Thymus (tissue), 11 donors: ENCODE results near the gene MDK. TPM values are rescaled to one million over a fixed set of nuclear protein-coding genes. Genes with fewer than 3 reads are reported as not detected.

Source experiments
- DNase-seq, 9 donors: peaks; one replicate each; pipeline ENCODE4 v3.0.0-alpha.2; 2013; ENCODE audit warnings: low spot score in 9 of 9, low read depth in 6 of 9, missing footprints in 1 of 9
- H3K27ac ChIP-seq, 2 donors: one replicate each; pipeline ENCODE4 v1.5.1; 2013; ENCODE audit warnings: control low read depth in 1 of 2, low read depth in 1 of 2, low read length in 1 of 2, mild to moderate bottlenecking in 1 of 2, moderate library complexity in 1 of 2
- H3K27me3 ChIP-seq, 2 donors: one replicate each; pipeline ENCODE4 v1.5.1; 2013; ENCODE audit warnings: low read length in 1 of 2; ENCODE audit not compliant: control insufficient read depth in 2 of 2, insufficient read depth in 1 of 2
- H3K36me3 ChIP-seq, 2 donors: one replicate each; pipeline ENCODE4 v1.5.1; 2013; ENCODE audit warnings: low read length in 1 of 2, mild to moderate bottlenecking in 1 of 2, moderate library complexity in 1 of 2; ENCODE audit not compliant: control insufficient read depth in 2 of 2, insufficient read depth in 2 of 2
- H3K4me1 ChIP-seq, 2 donors: one replicate each; pipeline ENCODE4 v1.5.1; 2013; ENCODE audit warnings: low read length in 2 of 2; ENCODE audit not compliant: control insufficient read depth in 2 of 2, insufficient read depth in 2 of 2
- H3K4me3 ChIP-seq, 2 donors: one replicate each; pipeline ENCODE4 v1.5.1; 2013; ENCODE audit warnings: low read length in 2 of 2, control low read depth in 1 of 2, mild to moderate bottlenecking in 1 of 2
- H3K9me3 ChIP-seq, 2 donors: one replicate each; pipeline ENCODE4 v1.5.1; 2013; ENCODE audit warnings: low read length in 1 of 2, mild to moderate bottlenecking in 1 of 2; ENCODE audit not compliant: control insufficient read depth in 2 of 2, insufficient read depth in 1 of 2
- WGBS: extraction: QIAGEN DNeasy Blood & Tissue Kit; methylation state at CpG from one replicate; pipeline ENCODE4 v1.1.7; 2013; 5-methylcytosine and 5-hydroxymethylcytosine counted together
- polyA plus RNA-seq: library from polyadenylated mRNA; stranded (reverse); fragments of 200-250 nt; gene quantifications from one replicate; pipeline ENCODE4 v1.2.3, GENCODE V29; 2013
- total RNA-seq: library from RNA; stranded (reverse); fragments of 120-200 nt; gene quantifications from one replicate; pipeline ENCODE4 v1.2.4, GENCODE V29; 2013
- donor health status: healthy.

MDK gene
- total and polyA plus RNA-seq, 2 donors, result 149 to 150 TPM

DNA sequence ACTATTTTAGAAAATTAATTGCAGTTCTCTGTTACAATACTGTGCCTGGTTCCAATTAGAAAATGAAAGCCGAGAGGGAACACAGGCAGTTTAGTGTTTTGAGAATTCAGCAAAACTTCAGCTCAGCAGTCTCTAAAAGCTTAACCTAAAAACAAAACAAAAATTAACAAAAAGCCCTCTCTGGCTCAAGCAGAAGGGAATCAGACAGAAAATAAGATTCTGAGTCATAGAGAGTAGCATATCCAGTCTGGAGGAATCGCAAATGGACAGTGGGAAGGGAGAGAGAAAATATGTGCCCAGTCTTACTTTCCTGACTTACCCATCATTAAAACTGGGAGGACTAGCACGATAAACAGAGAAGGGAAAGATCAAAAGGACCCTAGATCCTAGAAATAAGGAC, 48.2 kb downstream of the MDK start:
- Histone ChIP-seq H3K4me1 (no peaks in the 10 kb centered on the region), H3K27me3 (no peaks in the 10 kb centered on the region), H3K27ac (no peak overlapping the region), H3K36me3 (peaks cover 25 to 59% of the 10 kb centered on the region in 2 donors), H3K9me3 (no peaks in the 10 kb centered on the region), H3K4me3 (no peak overlapping the region)
- DNase-seq, result no peak
- WGBS, result 95% methylated on average over 3 of the region's 3 CpGs

DNA sequence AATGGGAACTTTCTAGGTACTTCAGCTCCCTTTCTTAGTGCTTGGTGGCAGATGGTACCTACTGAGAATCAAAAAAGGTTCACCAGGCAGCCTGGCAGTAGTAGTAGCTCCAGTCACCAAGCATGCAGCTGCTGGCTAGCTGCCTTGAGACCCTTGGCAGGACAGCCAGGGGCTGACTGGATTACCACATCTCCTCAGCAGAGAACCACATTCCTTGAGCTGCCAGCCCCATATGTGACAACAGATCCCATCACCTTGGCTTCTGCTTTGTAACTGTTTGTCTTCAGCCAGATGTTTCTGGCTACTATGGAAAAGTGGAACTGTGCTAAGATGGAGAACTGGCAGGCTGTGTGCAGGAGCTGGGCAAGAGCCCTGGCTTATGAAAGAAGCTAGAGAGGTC, 49.7 kb downstream of the MDK start:
- no peak overlapping the region for H3K27ac ChIP-seq
- DNase-seq, result no peak
- H3K4me1 ChIP-seq, result no peaks in the 10 kb centered on the region
- H3K4me3 ChIP-seq, result no peak overlapping the region
- H3K27me3 ChIP-seq, result no peaks in the 10 kb centered on the region
- peaks cover 26 to 71% of the 10 kb centered on the region in 2 donors for H3K36me3 ChIP-seq
- H3K9me3 ChIP-seq, result no peaks in the 10 kb centered on the region

Other genes with a start within 250 kb of the MDK start
- 1.3 TPM for gene CREB3L1, start 104.0 kb upstream of the MDK start, total RNA-seq
- gene CREB3L1, start 104.0 kb upstream of the MDK start, polyA plus RNA-seq, result 2.2 TPM
- gene DGKZ, start 34.2 kb upstream of the MDK start, total RNA-seq, result 52.8 TPM
- 139 TPM for gene DGKZ, start 34.2 kb upstream of the MDK start, polyA plus RNA-seq
- 3.6 TPM for gene CHRM4, start 10.1 kb downstream of the MDK start, total RNA-seq
- gene CHRM4, start 10.1 kb downstream of the MDK start, polyA plus RNA-seq, result 0.23 TPM
- gene AMBRA1, start 212.4 kb downstream of the MDK start, total RNA-seq, result 20.6 TPM
- 8.7 TPM for gene AMBRA1, start 212.4 kb downstream of the MDK start, polyA plus RNA-seq
- gene HARBI1, start 235.6 kb downstream of the MDK start, total RNA-seq, result 4.7 TPM
- gene HARBI1, start 235.6 kb downstream of the MDK start, polyA plus RNA-seq, result 3.6 TPM
- 35.2 TPM for gene ATG13, start 235.9 kb downstream of the MDK start, total RNA-seq
- gene ATG13, start 235.9 kb downstream of the MDK start, polyA plus RNA-seq, result 32.0 TPM